Gastrocnemius medialis (tissue), 4 donors: Measurements from ENCODE around the gene VPREB3.

ENCODE experiments used
- CTCF ChIP-seq, 5 experiments: fragments of 450-650 bp in 3 of 5; fragments of 200-600 bp in 2 of 5; sonication (generic) in 2 of 5; IDR thresholded peaks in 4 of 5; conservative IDR thresholded peaks in 1 of 5; 1 replicate in 4 of 5; 2 replicates in 1 of 5; pipeline ENCODE4 v1.5.1; 2016 to 2019; ENCODE audit warnings: antibody characterized with exemption in 5 of 5, mild to moderate bottlenecking in 3 of 5, moderate library complexity in 3 of 5
- POLR2A ChIP-seq, 2 donors: fragments of 450-650 bp; IDR thresholded peaks; one replicate each; pipeline ENCODE4 v1.6.1; 2017; ENCODE audit warnings: antibody characterized with exemption in 2 of 2, mild to moderate bottlenecking in 2 of 2, moderate library complexity in 2 of 2

DNA sequence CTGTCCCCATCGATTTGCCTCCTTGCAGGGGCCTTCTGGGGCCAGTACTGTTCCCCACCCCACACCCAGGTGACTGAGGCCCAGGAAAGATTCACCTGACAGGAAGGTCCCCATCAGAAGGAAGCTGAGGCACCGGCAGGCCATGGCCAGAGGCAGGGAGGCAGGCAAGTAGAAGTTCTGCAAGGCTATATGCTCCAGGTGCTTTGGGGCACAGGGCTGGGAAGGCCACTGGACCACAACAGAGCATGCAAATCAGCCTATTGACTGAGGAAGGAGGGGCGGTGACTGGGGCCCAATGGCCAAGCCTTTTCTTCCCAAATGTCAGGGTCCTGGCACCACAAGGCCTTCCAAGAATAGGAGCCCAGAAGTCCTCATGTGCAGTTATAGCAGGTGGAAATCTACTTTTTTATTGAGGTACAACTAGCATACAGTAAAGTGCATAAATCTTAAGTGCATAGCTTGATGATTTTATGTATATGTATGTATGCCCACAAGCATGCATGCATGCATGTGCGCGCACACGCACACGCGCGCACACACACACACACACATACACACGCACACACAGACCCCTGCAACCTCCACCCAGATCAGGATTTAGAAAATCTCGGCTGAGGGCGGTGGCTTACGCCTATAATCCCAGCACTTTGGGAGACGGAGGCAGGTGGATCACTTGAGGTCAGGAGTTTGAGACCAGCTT, at the start of gene VPREB3:
- TF ChIP-seq CTCF (IDR thresholded peaks at IDR 0.05 in 4 of 5, conservative IDR thresholded peaks at IDR 0.05 in 1 of 5): no peak
- TF ChIP-seq POLR2A (IDR thresholded peaks at IDR 0.05): no peak
